B cell (primary cell): ENCODE data around the gene FAM222A.

Experiments used
- EZH2 ChIP-seq: IDR thresholded peaks from 2 replicates; pipeline ENCODE4 v1.6.1; 2012; ENCODE audit warnings: borderline replicate concordance, low read depth, mild to moderate bottlenecking, moderate library complexity, low read length; ENCODE audit not compliant: insufficient read depth, poor library complexity, severe bottlenecking
- TF ChIP-seq, protein P1 (sequence below): fragments of 200-600 bp; IDR thresholded peaks from one replicate; pipeline ENCODE4 v1.8.0; 2022; ENCODE audit warnings: antibody characterized with exemption, mild to moderate bottlenecking

- TF ChIP-seq, protein P1, sequence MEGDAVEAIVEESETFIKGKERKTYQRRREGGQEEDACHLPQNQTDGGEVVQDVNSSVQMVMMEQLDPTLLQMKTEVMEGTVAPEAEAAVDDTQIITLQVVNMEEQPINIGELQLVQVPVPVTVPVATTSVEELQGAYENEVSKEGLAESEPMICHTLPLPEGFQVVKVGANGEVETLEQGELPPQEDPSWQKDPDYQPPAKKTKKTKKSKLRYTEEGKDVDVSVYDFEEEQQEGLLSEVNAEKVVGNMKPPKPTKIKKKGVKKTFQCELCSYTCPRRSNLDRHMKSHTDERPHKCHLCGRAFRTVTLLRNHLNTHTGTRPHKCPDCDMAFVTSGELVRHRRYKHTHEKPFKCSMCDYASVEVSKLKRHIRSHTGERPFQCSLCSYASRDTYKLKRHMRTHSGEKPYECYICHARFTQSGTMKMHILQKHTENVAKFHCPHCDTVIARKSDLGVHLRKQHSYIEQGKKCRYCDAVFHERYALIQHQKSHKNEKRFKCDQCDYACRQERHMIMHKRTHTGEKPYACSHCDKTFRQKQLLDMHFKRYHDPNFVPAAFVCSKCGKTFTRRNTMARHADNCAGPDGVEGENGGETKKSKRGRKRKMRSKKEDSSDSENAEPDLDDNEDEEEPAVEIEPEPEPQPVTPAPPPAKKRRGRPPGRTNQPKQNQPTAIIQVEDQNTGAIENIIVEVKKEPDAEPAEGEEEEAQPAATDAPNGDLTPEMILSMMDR, result no peak
- TF ChIP-seq EZH2, result no peak
Measured at GRCh38 chr12:109738878-109739665, 25.4 kb downstream of the FAM222A start.
